HepG2 (cell line): ENCODE data around the gene THOC7. TPM values are rescaled to one million over a fixed set of nuclear protein-coding genes. Genes with fewer than 3 reads are reported as not detected.
A peak's percentile ranks its signal among the peaks of the same experiment; 100 is the strongest.

Source experiments
- ATF7 ChIP-seq, 2 experiments: fragments of 450-650 bp in 1 of 2; sonication (generic) in 1 of 2; formaldehyde crosslinking in 1 of 2; IDR thresholded peaks; 2 replicates each; pipeline versions ENCODE4 v1.4.0 to v1.6.1; 2016 to 2020; ENCODE audit warnings: antibody characterized with exemption in 1 of 2, mild to moderate bottlenecking in 1 of 2, missing genetic modification reagents in 1 of 2
- ELK4 ChIP-seq: sonication (generic); formaldehyde crosslinking; IDR thresholded peaks from 2 replicates; pipeline ENCODE4 v1.9.0; 2021; ENCODE audit warnings: missing genetic modification reagents, borderline replicate concordance
- HMGA1 ChIP-seq: sonication (generic); formaldehyde crosslinking; conservative IDR thresholded peaks from 2 replicates; pipeline ENCODE4 v1.4.0; 2020; ENCODE audit warnings: missing genetic modification reagents
- MIER3 ChIP-seq: IDR thresholded peaks from 2 replicates; pipeline ENCODE4 v1.6.1; 2016; ENCODE audit warnings: missing compliant biosample characterization, borderline replicate concordance
- MYNN ChIP-seq: sonication (generic); formaldehyde crosslinking; IDR thresholded peaks from 2 replicates; pipeline ENCODE4 v1.4.0; 2020; ENCODE audit warnings: mild to moderate bottlenecking, low read depth, missing genetic modification reagents
- NCOA1 ChIP-seq: sonication (generic); formaldehyde crosslinking; IDR thresholded peaks from 2 replicates; pipeline ENCODE4 v1.9.0; 2021; ENCODE audit warnings: missing genetic modification reagents
- NFE2L2 ChIP-seq: fragments of 150-350 bp; IDR thresholded peaks from 2 replicates; pipeline ENCODE4 v1.6.1; 2014; ENCODE audit warnings: low read length
- NPAS2 ChIP-seq: sonication (generic); formaldehyde crosslinking; IDR thresholded peaks from 2 replicates; pipeline ENCODE4 v1.8.0; 2022; ENCODE audit warnings: mild to moderate bottlenecking, missing genetic modification reagents, borderline replicate concordance
- RBFOX2 ChIP-seq: fragments of 200-400 bp; formaldehyde crosslinking; IDR thresholded peaks from 2 replicates; pipeline ENCODE4 v1.6.1; 2017; ENCODE audit warnings: low read depth, mild to moderate bottlenecking, low read length
- TFE3 ChIP-seq: IDR thresholded peaks from 2 replicates; pipeline ENCODE4 v1.6.1; 2016
- ZBTB33 ChIP-seq: sonication (generic); formaldehyde crosslinking; IDR thresholded peaks from 2 replicates; pipeline ENCODE4 v1.4.0; 2020; ENCODE audit warnings: missing genetic modification reagents
- ZBTB34 ChIP-seq: sonication (generic); formaldehyde crosslinking; IDR thresholded peaks from 2 replicates; pipeline ENCODE4 v1.8.0; 2022; ENCODE audit warnings: mild to moderate bottlenecking, missing genetic modification reagents
- ZHX2 ChIP-seq, 2 experiments: sonication (generic) in 1 of 2; formaldehyde crosslinking in 1 of 2; IDR thresholded peaks; 2 replicates each; pipeline versions ENCODE4 v1.6.1 to v1.9.0; 2014 to 2022; ENCODE audit warnings: antibody characterized with exemption in 1 of 2, borderline replicate concordance in 1 of 2, inconsistent platforms in 1 of 2, low read depth in 1 of 2, missing genetic modification reagents in 1 of 2
- ZNF75D ChIP-seq: sonication (generic); formaldehyde crosslinking; IDR thresholded peaks from 2 replicates; pipeline ENCODE4 v1.8.1; 2023; ENCODE audit warnings: missing genetic modification reagents, mild to moderate bottlenecking, borderline replicate concordance
- polyA plus RNA-seq, 8 experiments: library from polyadenylated mRNA; depleted of rRNA in 3 of 8; stranded (reverse) in 7 of 8; unstranded in 1 of 8; fragments of >200 nt; fragmentation: Illumina TruSeq in 4 of 8; extraction: Trizol in 4 of 8; gene quantifications; 2 replicates each; pipeline versions ENCODE4 v1.2.1 to v1.2.3, GENCODE V29; 2011 to 2016; ENCODE audit warnings: low read depth in 4 of 8, missing spikeins in 1 of 8, mixed read lengths in 1 of 8; ENCODE audit not compliant: insufficient read depth in 1 of 8
- total RNA-seq, 5 experiments: library from RNA; depleted of rRNA; stranded (reverse); fragments of >200 nt; fragmentation: Illumina TruSeq; extraction: Trizol; gene quantifications; 2 replicates each; pipeline ENCODE4 v1.2.3, GENCODE V29; 2016; ENCODE audit warnings: low read depth in 1 of 5

Gene THOC7
- total and polyA plus RNA-seq, 2 of the 13 experiments (the other 11 are each of a cell fraction or from before 2014, with no cell fraction given) = 32.8 to 63.5 TPM

GRCh38 chr3:63863150-63864007 is at the start of gene THOC7, which contains the start of gene ATXN7 (continued):
- TF ChIP-seq ZBTB33 (no peak), HMGA1 (no peak), TFE3 (no peak), NCOA1 (CRISPR knock-in tag) (no peak), ZNF75D (CRISPR knock-in tag) (no peak), RBFOX2 (peak; percentile 80), MIER3 (CRISPR knock-in tag) (no peak), MYNN (no peak), ATF7 (IDR thresholded peaks at IDR 0.05) (no peak), ATF7 (CRISPR knock-in tag; IDR thresholded peaks at IDR 0.05) (0 out of 2 replicates have a peak, but pooled peaks have one; percentile 44), ZHX2 (IDR thresholded peaks at IDR 0.05; ENCODE audit: low read depth) (peak; percentile 30; the same call in 1 of the 2 replicates), ZHX2 (CRISPR knock-in tag; IDR thresholded peaks at IDR 0.05; ENCODE audit: borderline replicate concordance) (no peak), NFE2L2 (no peak), ELK4 (CRISPR knock-in tag) (no peak), NPAS2 (CRISPR knock-in tag) (no peak), ZBTB34 (CRISPR knock-in tag) (no peak)
